Uterus (tissue), 2 donors: Measurements from ENCODE around the gene DCUN1D2.

ENCODE experiments used
- CTCF ChIP-seq, 4 experiments: fragments of 200-600 bp in 2 of 4; fragments of 450-650 bp in 2 of 4; sonication (generic) in 2 of 4; IDR thresholded peaks; one replicate each; pipeline ENCODE4 v1.5.1; 2016 to 2019; ENCODE audit warnings: antibody characterized with exemption in 4 of 4, mild to moderate bottlenecking in 2 of 4, moderate library complexity in 1 of 4
- POLR2A ChIP-seq, 2 donors: fragments of 450-650 bp; IDR thresholded peaks; one replicate each; pipeline ENCODE4 v1.6.1; 2016; ENCODE audit warnings: antibody characterized with exemption in 2 of 2, mild to moderate bottlenecking in 1 of 2, moderate library complexity in 1 of 2

DNA sequence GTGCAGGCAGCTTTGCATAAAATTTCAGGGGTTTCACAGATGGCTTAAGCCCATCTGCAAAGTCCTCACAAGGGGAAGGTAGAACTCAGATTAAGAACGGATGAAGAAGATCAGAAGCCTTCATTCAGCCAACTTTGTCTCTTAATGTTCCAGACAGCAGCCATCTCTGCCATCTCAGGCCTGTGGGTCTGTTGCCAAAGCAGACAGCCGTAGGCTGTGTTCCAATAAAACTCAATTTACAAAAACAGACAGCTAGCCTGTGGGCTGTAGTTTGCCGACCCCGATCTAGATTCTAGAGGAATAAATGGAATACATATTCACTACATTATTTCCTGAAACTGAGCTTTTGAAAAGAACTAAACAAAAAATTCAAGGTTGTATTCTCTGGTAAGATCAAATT, 3.8 kb downstream of the DCUN1D2 start:
- TF ChIP-seq POLR2A (IDR thresholded peaks at IDR 0.05) (no peak), CTCF (IDR thresholded peaks at IDR 0.05) (no peak)
